Measurements from ENCODE around the gene SOX10.

SOX10 gene

DNA sequence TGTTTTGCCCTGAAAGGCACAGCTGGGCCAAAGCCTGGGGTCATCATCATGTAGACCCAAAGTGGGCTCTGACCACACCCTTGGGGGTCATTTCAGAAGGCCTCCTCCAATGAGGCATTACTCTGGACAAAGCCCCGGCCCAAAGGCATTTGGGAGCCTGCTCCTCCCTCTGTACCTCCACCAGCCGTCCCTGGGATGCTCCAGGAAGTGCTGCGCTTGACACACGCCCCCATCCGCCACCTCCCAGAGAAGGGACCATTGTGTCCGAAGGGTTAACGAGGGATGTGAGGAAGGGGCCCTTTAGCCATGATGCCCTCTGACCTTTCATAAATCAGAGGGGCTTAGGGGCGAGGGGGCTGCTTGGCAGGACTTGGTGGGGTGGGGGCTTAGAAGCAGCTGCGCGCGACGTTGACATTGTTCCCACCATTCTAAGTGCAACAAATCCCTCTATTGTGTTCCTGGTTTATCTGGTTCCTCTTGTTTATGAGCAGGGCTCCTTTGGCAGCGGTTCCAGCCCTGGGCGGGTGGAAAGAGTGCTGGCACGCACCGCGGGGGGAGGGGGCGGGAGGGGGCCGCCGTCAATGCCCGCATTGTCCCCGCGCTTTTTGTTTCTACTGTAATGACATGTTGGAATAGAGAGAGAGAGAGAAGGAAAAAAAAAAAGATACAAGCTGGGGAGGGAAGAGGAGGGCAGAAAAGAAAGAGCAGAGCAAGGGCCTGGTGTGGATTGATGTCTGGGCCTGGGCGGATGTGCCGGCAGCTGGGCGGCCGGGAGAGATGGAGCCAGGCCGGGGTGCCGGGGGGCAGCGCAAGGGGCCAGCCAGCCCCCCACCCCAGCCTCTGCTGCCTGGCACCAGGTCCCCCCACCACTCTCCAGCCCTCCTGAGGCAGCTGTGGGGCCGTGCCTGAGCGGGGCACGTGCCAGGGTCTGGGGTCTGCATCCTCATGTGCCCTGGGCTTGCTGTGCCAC, 32.1 kb upstream of the SOX10 start:
- in situ Hi-C loops (cut with MboI; ENCODE audit: low sequenced_read_pairs) = no loop called here

DNA sequence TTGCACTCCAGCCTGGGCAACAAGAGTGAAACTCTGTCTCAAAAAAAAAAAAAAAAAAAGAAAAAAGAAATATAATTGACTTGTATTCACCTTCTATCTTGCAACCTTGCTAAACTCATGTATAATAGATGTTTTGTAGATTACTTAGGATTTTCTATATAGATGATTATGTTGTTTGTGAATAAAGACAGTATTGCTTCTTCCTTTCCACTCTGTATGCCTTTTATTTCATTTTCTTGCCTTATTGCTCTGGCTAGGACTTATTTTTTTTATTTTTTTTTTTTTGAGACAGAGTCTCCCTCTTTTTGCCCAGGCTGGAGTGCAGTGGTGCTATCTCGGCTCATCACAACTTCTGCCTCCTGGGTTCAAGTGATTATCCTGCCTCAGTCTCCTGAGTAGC, 29.7 kb upstream of the SOX10 start:
- in situ Hi-C loops (cut with MboI; ENCODE audit: low sequenced_read_pairs) = no loop called here

DNA sequence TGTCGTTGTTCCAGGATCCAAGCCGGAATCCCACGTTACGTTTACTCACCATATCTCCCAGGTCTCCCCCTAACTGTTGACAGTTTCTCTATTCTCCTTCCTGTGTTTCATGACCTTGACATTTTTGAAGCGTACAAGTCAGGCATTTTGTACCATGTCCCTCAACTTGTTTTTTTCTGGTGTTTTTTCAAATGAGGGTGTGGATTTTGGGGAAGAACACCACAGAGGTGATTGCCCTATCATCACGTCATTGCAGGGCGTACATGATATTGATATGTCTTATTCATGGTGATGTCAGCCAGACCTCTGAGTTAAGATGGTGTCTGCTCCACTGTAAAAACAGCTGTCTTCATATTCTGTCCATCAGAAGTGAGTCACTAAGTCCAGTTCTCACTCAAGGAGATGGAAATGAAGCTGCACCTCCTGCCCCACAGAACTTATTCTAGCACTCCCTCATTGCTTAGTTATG, 28.3 kb upstream of the SOX10 start:
- in situ Hi-C loops (cut with MboI; ENCODE audit: low sequenced_read_pairs) = no loop called here

DNA sequence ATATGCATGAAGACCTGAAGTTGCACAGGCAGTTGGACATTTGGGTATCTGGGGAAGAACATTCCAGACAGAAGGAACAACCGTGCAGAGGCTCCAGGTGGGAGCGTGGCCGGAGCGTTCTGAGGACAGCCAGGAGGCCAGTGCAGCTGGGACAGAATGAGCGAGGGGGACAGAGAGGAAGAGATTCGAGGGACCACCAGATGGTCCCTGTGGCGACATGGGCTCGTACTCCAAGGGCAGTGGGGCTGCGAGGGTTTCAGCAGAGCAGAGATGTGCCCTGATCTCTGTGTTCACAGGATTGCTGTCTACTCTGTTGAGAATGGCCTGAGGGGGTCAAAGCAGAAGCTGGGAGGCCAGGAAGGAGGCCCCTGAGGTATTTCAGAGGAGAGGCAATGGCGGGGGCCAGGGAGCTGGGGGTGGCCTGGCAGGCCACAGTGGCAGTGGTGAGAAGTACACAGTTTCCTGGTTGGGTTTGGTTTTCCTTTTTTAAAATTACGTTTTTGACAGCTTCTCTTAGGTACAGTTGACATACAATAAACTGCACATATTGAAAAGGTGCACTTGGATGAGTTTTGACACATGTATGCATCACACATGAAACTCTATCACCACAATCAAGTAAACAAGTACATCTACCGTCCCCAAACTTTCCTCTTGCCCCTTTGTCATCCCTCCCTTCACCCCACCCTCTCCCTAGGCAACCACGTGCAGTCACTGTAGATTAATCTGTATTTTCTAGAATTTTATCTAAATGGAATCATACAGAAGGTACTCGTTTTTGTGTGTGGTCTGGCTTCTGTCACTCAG, 24.8 kb upstream of the SOX10 start:
- in situ Hi-C loops (cut with MboI; ENCODE audit: low sequenced_read_pairs) = no loop called here

DNA sequence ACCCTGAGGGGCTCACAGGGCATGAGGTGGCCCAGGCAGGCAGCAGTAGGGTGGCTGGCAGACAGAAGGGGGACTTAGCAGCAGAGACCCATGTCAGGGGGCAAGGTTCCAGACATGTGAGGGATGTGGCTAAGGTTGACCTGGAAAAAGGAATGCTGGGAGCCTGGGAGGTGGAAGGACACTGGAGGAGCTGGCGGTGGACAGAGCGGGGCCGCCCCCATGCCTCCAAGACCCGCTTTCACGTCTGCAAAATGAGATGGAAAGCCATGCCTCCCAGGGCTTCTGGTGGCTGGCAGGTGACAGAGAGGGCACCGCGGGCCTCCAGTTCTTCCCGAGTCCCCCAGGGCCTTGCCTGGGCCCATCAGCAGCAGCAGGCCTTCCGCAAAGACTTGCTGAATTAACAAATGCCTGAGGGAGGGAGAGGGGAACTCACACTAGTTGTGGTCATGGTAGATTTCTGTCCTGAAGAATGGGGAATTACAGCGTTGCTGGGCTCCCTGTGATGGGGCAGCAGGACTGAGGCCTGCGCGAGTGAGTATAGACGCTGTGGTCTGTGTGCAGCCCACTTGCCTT, 23.1 kb upstream of the SOX10 start:
- in situ Hi-C loops (cut with MboI; ENCODE audit: low sequenced_read_pairs) = no loop called here

DNA sequence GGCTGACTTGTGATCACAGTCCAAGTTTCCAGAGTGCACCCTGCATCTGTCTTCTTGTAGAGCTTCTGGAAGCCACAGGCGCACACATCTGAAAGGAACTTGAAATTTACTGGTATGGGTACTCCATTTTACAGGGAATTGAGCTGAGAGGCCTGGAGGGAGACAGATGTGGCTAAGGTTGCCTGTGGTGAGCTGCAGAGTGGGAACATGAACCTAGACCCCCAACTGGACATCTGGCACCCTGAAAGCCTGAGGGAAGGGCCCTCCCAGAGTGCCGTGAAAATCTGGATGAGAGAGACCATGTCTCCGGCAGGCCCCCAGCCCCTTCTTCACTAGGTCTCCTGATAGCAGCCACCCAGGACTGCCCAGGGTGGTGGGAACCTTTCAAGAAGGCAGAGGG, 22.6 kb upstream of the SOX10 start:
- in situ Hi-C loops (cut with MboI; ENCODE audit: low sequenced_read_pairs) = no loop called here

DNA sequence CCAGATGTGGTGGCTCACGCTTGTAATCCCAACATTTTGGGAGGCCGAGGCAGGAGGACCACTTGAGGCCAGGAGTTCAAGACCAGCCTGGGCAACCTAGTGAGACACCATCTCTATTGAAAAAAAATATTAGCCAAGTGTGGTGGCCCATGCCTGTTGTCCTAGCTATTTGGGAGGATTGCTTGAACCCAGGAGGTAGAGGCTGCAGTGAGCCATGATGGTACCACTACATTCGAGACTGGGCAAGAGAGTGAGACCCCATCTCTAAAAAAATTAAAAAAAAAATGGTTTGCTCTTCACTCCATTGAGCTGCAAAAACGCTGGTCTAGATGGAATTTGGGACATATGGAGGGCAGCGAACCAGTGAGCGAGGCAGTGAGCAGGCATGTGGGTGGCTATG, 21.6 kb upstream of the SOX10 start:
- in situ Hi-C loops (cut with MboI; ENCODE audit: low sequenced_read_pairs) = no loop called here

DNA sequence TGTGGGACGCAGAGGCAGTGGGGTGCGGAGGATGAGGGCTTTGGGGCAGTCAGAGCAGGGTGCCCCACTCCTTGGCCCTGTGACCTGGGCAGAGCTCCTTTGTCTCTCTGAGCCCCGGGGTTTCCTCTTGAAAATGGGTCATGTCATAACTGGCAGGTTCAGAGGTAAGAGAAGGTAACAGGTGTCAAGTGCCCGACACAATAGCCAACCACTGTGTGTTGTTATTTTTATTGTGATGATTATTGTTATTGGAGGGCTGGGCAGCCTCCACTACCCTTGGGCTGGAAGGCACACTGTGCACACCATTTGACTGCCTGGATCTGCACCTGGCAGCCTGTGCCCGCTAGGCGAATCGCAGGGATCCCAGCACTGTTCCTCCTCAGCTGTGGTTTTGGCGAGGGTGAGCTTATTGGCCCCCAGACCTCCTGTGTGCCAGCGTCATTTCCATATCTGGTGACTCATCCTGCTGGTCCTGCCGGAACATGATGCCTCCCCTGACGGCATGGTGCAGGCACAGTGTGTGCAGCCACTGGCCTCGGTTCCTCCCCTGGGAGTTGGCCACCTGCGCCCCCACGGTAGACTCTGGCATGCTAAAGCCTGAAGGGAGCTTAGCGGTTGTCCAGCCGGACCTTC, 15.4 kb upstream of the SOX10 start:
- in situ Hi-C loops (cut with MboI; ENCODE audit: low sequenced_read_pairs) = no loop called here

DNA sequence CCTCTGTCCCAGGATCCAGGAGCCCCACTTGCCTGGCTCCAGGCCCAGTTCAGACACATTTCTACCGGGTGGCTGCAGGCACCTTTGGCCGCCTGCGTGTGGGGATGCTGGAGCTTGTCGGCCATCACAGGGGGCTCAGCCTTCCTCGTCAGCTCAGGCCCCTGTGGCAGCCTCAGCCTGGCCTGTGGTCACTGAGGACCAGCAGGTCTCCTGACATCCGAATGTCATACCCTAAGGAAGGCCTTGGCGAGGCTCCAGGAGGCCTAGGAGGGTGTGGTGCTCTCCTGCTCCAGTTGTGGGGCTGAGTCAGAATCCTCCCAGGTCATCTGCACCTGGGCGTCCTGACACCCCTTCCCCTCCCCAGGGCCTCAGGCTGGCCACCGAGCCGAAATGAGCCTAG, 14.9 kb upstream of the SOX10 start:
- in situ Hi-C loops (cut with MboI; ENCODE audit: low sequenced_read_pairs) = no loop called here

DNA sequence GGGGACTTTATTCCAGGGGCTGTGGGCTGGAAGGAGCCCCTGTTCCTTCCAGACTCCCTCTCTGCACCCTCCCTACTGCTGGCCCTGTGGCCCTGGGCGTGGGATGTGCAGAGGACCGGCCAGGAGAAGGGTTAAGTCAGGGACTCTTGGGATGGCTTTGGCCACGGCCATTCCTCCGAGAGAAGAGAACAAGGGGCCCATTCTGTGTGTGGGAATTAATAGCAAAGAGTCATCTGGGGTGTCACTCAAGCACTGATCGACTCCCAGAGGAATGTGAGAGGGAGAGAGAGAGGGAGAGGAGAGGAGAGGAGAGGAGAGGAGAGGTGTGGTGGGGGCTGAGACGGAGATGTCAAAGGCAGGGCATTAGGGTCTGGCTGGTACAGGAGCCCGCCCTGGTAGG, 14.2 kb upstream of the SOX10 start:
- in situ Hi-C loops (cut with MboI; ENCODE audit: low sequenced_read_pairs) = no loop called here

DNA sequence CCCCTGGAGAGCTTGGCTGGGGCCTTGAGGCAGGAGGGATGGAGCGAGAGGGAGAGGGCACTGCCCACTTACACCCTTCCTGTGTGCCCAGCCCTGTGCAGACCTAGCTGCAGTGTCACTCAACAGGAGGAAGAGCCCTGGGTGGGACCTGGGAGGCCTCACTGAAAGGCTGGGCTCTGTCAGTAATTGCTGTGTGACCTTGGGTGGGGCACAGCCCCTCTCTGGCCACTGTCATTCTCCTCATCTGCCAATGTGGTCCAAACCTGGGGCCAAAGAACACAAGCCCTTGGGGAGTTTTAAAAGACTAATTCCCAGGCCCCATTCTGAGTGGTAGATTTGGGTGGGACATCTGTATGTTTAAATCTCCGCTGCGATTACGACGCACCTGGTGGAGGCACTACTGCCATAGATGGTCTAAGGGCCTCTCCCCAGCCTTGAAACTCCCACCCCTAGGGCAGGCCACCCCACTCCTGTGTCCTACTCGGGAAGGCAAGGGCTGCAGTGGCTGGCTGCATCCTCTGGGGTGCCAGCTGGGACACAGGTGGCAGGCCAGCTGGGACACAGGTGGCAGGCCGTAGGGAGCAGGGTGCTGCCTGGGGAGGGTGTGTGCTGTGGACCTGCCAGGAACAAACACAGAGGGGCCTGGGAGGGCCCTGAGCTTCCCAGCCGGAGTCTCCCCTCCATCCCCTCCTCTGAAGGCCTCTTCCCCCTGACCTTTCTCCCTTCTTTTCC, 12.3 kb upstream of the SOX10 start:
- in situ Hi-C loops (cut with MboI; ENCODE audit: low sequenced_read_pairs) = no loop called here

DNA sequence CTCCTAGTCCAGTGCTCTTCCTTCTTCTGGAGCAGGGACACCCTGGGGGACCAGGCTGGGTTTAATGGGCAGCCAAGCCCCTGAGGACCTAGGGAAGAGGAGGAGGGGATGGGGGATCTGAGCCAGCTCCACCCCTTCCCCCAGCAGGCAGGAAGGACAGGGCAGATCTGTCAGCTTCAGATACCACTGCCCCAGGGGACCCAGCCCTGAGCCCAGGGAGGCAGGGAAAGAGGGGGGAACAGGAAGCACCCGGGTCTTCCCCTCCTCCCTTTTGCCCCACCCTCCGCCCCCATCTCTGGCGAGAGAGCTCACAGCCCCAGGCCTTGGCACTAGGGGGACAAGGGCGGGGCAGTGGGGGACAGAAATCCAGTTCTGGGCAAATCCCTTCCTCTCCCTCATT, 11.7 kb upstream of the SOX10 start:
- in situ Hi-C loops (cut with MboI; ENCODE audit: low sequenced_read_pairs) = no loop called here

DNA sequence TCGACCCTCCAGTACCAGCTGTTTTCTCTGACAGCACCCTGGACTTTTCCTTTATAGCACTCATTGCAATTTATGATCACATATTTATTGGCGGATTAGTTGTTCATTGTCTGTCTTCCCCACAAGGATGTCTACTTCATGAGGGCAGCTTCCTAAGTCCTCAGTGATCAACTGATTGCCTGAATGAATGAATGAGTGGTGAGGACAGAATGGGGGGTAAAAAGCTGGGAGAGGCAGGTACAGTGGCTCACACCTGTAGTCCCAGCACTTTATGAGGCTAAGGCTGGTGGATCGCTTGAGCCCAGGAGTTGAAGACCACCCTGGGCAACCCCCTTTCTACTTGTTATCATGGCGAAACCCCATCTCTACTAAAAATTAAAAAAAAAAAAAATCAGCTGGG, 11.1 kb upstream of the SOX10 start:
- in situ Hi-C loops (cut with MboI; ENCODE audit: low sequenced_read_pairs) = no loop called here

DNA sequence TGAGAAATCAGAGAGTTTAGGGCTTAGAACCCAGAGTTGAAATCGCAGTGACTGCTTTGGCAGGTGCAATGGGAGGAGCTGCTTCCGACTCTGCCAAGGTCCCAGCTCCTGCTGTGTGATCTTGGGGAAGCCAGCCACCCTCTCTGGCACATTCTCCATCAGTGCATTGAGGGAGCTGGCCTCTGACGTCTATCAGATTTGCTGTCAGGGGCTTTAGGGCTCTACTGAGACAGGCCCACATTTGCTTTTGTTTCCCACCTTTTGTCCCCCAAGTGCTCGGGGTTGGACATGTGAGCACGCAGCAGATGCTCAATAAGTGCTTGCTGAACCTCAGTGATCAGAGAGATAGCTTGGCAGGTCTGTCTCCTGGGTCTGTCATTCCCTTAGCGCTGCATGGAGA, 10.6 kb upstream of the SOX10 start:
- in situ Hi-C loops (cut with MboI; ENCODE audit: low sequenced_read_pairs) = no loop called here

DNA sequence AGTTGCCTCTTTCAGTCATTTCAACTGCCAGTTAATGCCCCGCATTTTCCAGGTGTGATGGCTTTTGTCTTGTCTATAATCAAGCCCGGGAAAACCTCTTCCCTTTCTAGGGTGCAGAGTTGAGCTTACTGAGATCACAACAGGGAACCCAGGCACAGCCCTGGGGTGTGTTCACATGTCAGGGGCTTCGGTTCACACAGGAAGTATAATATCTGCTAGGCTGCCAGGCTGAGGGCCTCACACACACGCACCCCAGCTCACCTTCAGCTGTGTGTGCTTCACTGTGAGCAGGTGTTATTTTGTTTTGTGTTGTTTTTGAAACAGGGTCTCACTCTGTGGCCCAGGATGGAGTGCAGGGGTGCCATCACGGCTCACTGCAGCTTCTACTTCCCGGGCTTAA, 9.7 kb upstream of the SOX10 start:
- in situ Hi-C loops (cut with MboI; ENCODE audit: low sequenced_read_pairs) = no loop called here

DNA sequence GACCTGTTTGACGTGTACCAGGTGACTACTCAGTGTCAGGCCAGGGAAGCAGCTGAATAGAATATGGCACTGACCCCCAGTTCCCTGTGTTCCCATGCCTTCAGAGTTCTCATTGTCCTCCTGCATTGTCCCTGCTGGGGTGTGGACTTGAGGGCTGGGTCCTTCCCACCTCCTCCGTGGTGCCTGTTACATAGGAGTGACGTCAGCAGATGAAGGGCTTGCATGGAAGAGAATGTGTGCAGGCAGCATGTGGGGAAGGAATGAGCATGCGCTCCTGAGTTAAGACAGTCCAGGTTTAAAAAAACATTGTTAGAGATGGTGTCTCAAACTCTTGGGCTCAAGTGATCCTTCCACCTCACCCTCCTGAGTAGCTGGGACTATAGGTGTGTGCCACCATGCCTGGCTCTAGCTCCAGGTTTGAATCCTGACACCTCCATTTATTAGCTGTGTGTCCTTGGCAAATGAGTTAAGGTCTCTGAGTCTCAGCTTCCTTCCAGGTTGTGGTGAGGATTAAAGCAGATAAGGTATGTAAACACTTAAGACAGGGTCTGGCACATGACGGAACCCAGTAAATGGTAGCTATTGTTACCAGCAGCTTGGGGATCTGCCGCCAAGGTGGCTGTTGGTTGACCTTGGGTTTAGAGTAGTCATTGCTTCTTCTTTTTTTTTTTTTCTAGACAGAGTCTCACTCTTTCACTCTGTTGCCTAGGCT, 7.5 kb upstream of the SOX10 start:
- in situ Hi-C loops (cut with MboI; ENCODE audit: low sequenced_read_pairs) = no loop called here

DNA sequence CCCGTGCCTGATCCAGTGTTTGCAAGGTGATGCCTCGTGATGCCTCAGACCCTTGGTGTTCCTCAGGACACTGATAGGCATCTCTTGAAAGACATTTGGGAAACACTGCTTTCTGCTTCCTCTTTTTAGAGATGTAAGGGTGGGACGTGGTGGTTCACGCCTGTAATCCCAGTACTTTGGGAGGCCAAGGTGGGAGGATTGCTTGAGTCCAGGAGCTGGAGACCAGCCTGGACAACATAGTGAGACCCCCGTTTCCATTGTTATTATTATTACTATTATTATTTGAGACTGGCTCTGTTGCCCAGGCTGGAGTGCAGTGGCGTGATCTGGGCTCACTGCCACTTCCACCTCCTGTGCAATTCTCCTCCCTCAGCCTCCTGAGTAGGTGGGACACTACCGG, 6.5 kb upstream of the SOX10 start:
- in situ Hi-C loops (cut with MboI; ENCODE audit: low sequenced_read_pairs) = no loop called here

DNA sequence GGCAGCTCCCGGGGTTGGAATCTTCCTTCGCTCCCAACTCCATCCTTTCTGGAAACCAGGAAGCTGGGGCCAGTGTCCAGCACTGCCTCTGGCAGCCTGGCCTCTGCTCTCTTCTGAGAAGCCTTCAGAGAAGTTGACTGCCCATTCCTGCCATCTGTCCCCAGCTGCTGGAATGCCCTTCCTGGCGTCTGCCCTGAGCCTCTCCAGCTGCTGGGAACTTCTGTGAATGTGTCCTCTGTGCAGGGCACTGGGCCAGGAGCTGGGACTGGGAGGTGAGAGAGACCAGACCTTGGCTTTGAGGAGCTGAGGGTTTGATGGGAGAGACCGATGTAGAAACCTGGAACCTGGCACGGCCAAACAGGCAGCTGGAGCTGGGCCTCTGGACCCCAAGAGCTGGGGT, 5.9 kb upstream of the SOX10 start:
- in situ Hi-C loops (cut with MboI; ENCODE audit: low sequenced_read_pairs) = no loop called here

DNA sequence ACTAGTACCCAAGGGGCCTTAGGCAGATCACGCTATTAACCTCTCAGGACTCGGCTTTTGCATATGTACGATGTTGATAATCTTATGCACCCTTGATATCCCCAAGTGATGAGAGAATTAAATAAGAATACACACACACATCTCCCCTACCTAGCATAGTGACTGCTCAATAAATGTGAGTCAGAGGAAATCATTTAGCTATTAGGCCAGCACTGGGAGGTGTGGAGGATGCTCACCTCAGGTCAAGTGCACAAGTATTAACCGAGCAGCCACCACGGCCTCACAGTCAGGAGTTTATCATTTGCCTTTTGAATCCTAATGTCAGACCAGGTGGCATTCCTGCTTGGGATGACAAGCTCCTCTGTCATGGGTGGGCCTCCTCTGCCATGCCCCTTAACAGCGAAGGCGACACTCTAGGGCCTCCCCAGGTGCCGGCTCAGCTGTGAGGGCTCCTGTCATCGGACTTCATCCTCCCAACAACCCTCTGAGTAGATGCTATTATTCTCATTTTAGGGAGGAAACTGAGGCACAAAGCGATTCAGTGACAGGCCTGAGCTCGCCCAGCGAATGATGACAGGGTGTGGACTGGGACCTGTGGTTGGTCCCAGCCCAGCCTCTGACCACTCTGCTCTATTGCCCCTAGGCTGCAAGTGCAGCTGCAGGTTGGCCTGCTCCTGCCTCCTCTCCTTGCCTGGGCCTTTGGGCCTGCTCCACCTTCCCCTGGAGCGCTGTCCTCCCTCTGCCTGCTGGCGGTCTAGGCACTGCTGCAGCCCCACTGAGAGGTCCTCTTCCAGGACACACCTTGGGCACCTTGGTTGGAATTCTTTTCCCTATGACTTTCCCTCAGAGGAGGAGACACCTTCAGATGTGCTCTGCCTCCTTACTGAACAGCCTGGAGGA, 5.0 kb upstream of the SOX10 start:
- in situ Hi-C loops (cut with MboI; ENCODE audit: low sequenced_read_pairs) = no loop called here

All from HL-60/S4 treated with phorbol 12-myristate 13-acetate at 8.2 ng/mL for 4 days and 3 days (cell line).